Lung (tissue), 12 donors: Measurements from ENCODE around the gene PIP5K1C. TPM values are rescaled to one million over a fixed set of nuclear protein-coding genes. Genes with fewer than 3 reads are reported as not detected.

ENCODE experiments used
- ATAC-seq: fragments of 200-7000 bp; cut with Tn5 transposase; one replicate; pipeline ENCODE4 v1.9.1; 2020; ENCODE audit warnings: moderate number of reproducible peaks; ENCODE audit not compliant: insufficient read depth, low FRiP score
- DNase-seq, 3 donors: peaks; one replicate each; pipeline ENCODE4 v3.0.0-alpha.2; 2013 to 2017
- H3K27ac ChIP-seq, 2 donors: one replicate each; pipeline ENCODE4 v1.5.1; 2013; ENCODE audit warnings: mild to moderate bottlenecking in 2 of 2, moderate library complexity in 2 of 2, control low read depth in 1 of 2, inconsistent platforms in 1 of 2, low read depth in 1 of 2, low read length in 1 of 2
- H3K27me3 ChIP-seq, 3 donors: one replicate each; pipeline ENCODE4 v1.5.1; 2013; ENCODE audit warnings: low read length in 2 of 3; ENCODE audit not compliant: control insufficient read depth in 3 of 3, insufficient read depth in 3 of 3
- H3K36me3 ChIP-seq, 4 donors: one replicate each; pipeline ENCODE4 v1.5.1; 2013; ENCODE audit warnings: low read length in 4 of 4, mild to moderate bottlenecking in 1 of 4, moderate library complexity in 1 of 4; ENCODE audit not compliant: control insufficient read depth in 4 of 4, insufficient read depth in 4 of 4
- H3K4me1 ChIP-seq, 5 donors: one replicate each; pipeline ENCODE4 v1.5.1; 2013; ENCODE audit warnings: low read length in 5 of 5, mild to moderate bottlenecking in 2 of 5, moderate library complexity in 1 of 5; ENCODE audit not compliant: control insufficient read depth in 5 of 5, insufficient read depth in 5 of 5
- H3K4me3 ChIP-seq: one replicate; pipeline ENCODE4 v1.5.1; 2013; ENCODE audit warnings: mild to moderate bottlenecking, control low read depth, moderate library complexity
- H3K9ac ChIP-seq, 2 donors: one replicate each; pipeline ENCODE4 v1.5.1; 2013; ENCODE audit warnings: low read length in 2 of 2, control low read depth in 1 of 2; ENCODE audit not compliant: insufficient read depth in 1 of 2
- H3K9me3 ChIP-seq, 4 donors: one replicate each; pipeline ENCODE4 v1.5.1; 2013; ENCODE audit warnings: low read length in 3 of 4, mild to moderate bottlenecking in 1 of 4, moderate library complexity in 1 of 4; ENCODE audit not compliant: control insufficient read depth in 4 of 4, insufficient read depth in 3 of 4
- WGBS, 2 donors: extraction: QIAGEN DNeasy Blood & Tissue Kit; methylation state at CpG; one replicate each; pipeline ENCODE4 v1.1.7; 2013; 5-methylcytosine and 5-hydroxymethylcytosine counted together
- polyA plus RNA-seq, 2 donors: library from polyadenylated mRNA; stranded (reverse); fragments of 200-250 nt; gene quantifications; one replicate each; pipeline ENCODE4 v1.2.1, GENCODE V29; 2013
- total RNA-seq, 2 donors: library from RNA; depleted of rRNA in 1 of 2; stranded (reverse); fragments of >200 nt in 1 of 2; gene quantifications; one replicate each; pipeline ENCODE4 v1.2.1, GENCODE V29; 2014 to 2021
- TF ChIP-seq, protein P1 (sequence below): IDR thresholded peaks from 2 replicates; pipeline ENCODE4 v1.5.1; 2012; ENCODE audit warnings: mild to moderate bottlenecking; ENCODE audit errors: control extremely low read depth, extremely low read depth
- donor health status: control.
- donor health status: control.
- donor health status: Bipolar disorder and iron deficiency.
- donor health status: healthy.
- donor health status: DM: yes; HTN: yes; CAD: no.

PIP5K1C gene
- total and polyA plus RNA-seq, 4 donors = 16.3 to 39.4 (median 20.5) TPM

- H3K36me3 ChIP-seq = no peaks in the 10 kb centered on the region
- TF ChIP-seq, protein P1, sequence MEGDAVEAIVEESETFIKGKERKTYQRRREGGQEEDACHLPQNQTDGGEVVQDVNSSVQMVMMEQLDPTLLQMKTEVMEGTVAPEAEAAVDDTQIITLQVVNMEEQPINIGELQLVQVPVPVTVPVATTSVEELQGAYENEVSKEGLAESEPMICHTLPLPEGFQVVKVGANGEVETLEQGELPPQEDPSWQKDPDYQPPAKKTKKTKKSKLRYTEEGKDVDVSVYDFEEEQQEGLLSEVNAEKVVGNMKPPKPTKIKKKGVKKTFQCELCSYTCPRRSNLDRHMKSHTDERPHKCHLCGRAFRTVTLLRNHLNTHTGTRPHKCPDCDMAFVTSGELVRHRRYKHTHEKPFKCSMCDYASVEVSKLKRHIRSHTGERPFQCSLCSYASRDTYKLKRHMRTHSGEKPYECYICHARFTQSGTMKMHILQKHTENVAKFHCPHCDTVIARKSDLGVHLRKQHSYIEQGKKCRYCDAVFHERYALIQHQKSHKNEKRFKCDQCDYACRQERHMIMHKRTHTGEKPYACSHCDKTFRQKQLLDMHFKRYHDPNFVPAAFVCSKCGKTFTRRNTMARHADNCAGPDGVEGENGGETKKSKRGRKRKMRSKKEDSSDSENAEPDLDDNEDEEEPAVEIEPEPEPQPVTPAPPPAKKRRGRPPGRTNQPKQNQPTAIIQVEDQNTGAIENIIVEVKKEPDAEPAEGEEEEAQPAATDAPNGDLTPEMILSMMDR = no peak
- DNase-seq (no peak), ATAC-seq (no peak)
- H3K27me3 ChIP-seq = peaks cover 0 to 24% (median 11%) of the 10 kb centered on the region in 3 donors
- 89 to 92% methylated on average over 4 of the region's 4 CpGs for WGBS, 2 donors
- peaks cover 0 to 2% (median 0%) of the 10 kb centered on the region in 4 donors for H3K9me3 ChIP-seq
- no peak overlapping the region for H3K9ac ChIP-seq
- H3K27ac ChIP-seq = no peak overlapping the region
- peaks cover 0 to 2% (median 0%) of the 10 kb centered on the region in 5 donors for H3K4me1 ChIP-seq
- H3K4me3 ChIP-seq = no peak overlapping the region
Observed at GRCh38 chr19:3719868-3720267, 19.6 kb upstream of the PIP5K1C start.

- Histone ChIP-seq H3K27ac (no peak overlapping the region), H3K9ac (no peak overlapping the region), H3K4me1 (peaks cover 0 to 5% (median 0%) of the 10 kb centered on the region in 5 donors), H3K36me3 (no peaks in the 10 kb centered on the region), H3K4me3 (no peak overlapping the region), H3K9me3 (no peaks in the 10 kb centered on the region), H3K27me3 (peaks cover 0 to 9% (median 0%) of the 10 kb centered on the region in 3 donors)
- TF ChIP-seq, protein P1 = no peak
- DNase-seq = no peak
- 72 to 88% methylated on average over 16 of the region's 16 CpGs for WGBS, 2 donors
- ATAC-seq = no peak
Observed at GRCh38 chr19:3716147-3716668, 15.9 kb upstream of the PIP5K1C start.

- ATAC-seq = no peak
- Histone ChIP-seq H3K27me3 (peaks cover 0 to 3% (median 2%) of the 10 kb centered on the region in 3 donors), H3K4me1 (peaks cover 0 to 5% (median 0%) of the 10 kb centered on the region in 5 donors), H3K4me3 (no peak overlapping the region), H3K36me3 (no peaks in the 10 kb centered on the region), H3K27ac (peak overlapping the region in 1 of 2 donors; percentile 63), H3K9me3 (no peaks in the 10 kb centered on the region), H3K9ac (no peak overlapping the region)
- 39 to 41% methylated on average over 23 of the region's 23 CpGs for WGBS, 2 donors
- DNase-seq = peak; percentile 8 to 45 (median 31)
- TF ChIP-seq, protein P1 = no peak
Observed at GRCh38 chr19:3712663-3713611, 12.7 kb upstream of the PIP5K1C start.
